HCT116 (cell line): Measurements from ENCODE around the gene STK39. TPM values are rescaled to one million over a fixed set of nuclear protein-coding genes. Genes with fewer than 3 reads are reported as not detected.

Source experiments
- ATAC-seq: fragments of 200-7000 bp; cut with Tn5 transposase; 2 replicates; pipeline ENCODE4 v1.9.1; 2020; ENCODE audit warnings: mild to moderate bottlenecking, moderate library complexity
- BruUV-seq: library from RNA; stranded (reverse); fragments of 400-500 nt; replicated peaks from 2 replicates; lab custom pipeline; 2021; lab: Mats Ljungman, UMichigan
- CTCF ChIA-PET: fragments of 300-600 bp; sonication (Branson Sonifier 250); formaldehyde crosslinking; loops from one replicate; lab custom pipeline; 2021; ENCODE audit warnings: antibody characterized with exemption; lab: Charles Lee
- POLR2A ChIA-PET: fragments of 300-600, 350-600 bp; sonication (Branson Sonifier 250); formaldehyde crosslinking; loops from one replicate; lab custom pipeline; 2021; ENCODE audit warnings: antibody characterized with exemption; lab: Charles Lee
- RAD21 ChIA-PET, 2 experiments: fragments of 300-600 bp; sonication (Branson Sonifier 250); formaldehyde crosslinking; loops; one replicate each; lab custom pipeline; 2023; ENCODE audit warnings: low total read pairs in 2 of 2; ENCODE audit not compliant: uncharacterized antibody in 2 of 2, unreplicated experiment in 2 of 2, low non-redundant PET in 1 of 2; lab: Charles Lee
- DNase-seq: peaks from one replicate; pipeline ENCODE4 v3.0.0-alpha.2; 2010; ENCODE audit warnings: low read depth, low spot score
- H2AFZ ChIP-seq: fragments of 200-600 bp; shearing (Covaris generic), sonication (generic); 2 replicates; pipeline ENCODE4 v1.6.1; 2017; ENCODE audit warnings: low read depth, mixed run types, mixed read lengths, antibody characterized with exemption, low read length; ENCODE audit not compliant: poor library complexity, severe bottlenecking
- H3K27ac ChIP-seq: 2 replicates; pipeline ENCODE4 v1.5.1; 2012; ENCODE audit warnings: low read depth, low read length
- H3K27me3 ChIP-seq: fragments of 200-600 bp; sonication (generic); 2 replicates; pipeline ENCODE4 v1.6.1; 2016; ENCODE audit warnings: mixed run types, low read length, mixed read lengths; ENCODE audit not compliant: insufficient read depth
- H3K36me3 ChIP-seq, 2 experiments: fragments of 200-500 bp in 1 of 2; fragments of 200-600 bp in 1 of 2; sonication (Bioruptor generic) in 1 of 2; sonication (generic) in 1 of 2; 2 replicates each; pipeline versions ENCODE4 v1.5.1 to v1.6.1; 2014 to 2016; ENCODE audit warnings: low read length in 2 of 2, inconsistent platforms in 1 of 2, mixed read lengths in 1 of 2, mixed run types in 1 of 2; ENCODE audit not compliant: insufficient read depth in 2 of 2, control insufficient read depth in 1 of 2
- H3K4me1 ChIP-seq, 2 experiments: fragments of 200-600 bp in 1 of 2; sonication (generic) in 1 of 2; 2 replicates each; pipeline versions ENCODE4 v1.5.1 to v1.6.1; 2012 to 2017; ENCODE audit warnings: low read length in 2 of 2, inconsistent platforms in 1 of 2, mild to moderate bottlenecking in 1 of 2, mixed read lengths in 1 of 2, mixed run types in 1 of 2, moderate library complexity in 1 of 2; ENCODE audit not compliant: insufficient read depth in 2 of 2, control insufficient read depth in 1 of 2
- H3K4me2 ChIP-seq: fragments of 200-600 bp; sonication (generic); 2 replicates; pipeline ENCODE4 v1.6.1; 2017; ENCODE audit warnings: mixed run types, low read length, mixed read lengths
- H3K4me3 ChIP-seq, 2 experiments: fragments of 200-600 bp in 1 of 2; sonication (generic) in 1 of 2; replicated peaks in 1 of 2; 2 replicates each; pipeline ENCODE4 v1.5.1; 2011 to 2016; ENCODE audit warnings: low read length in 2 of 2, control low read depth in 1 of 2, low read depth in 1 of 2, mild to moderate bottlenecking in 1 of 2, mixed read lengths in 1 of 2, mixed run types in 1 of 2
- H3K79me2 ChIP-seq: fragments of 200-600 bp; sonication (generic); 2 replicates; pipeline ENCODE4 v1.6.1; 2017; ENCODE audit warnings: mild to moderate bottlenecking, mixed run types, low read length, moderate library complexity, mixed read lengths; ENCODE audit not compliant: insufficient read depth
- H3K9ac ChIP-seq: fragments of 200-600 bp; sonication (generic); 2 replicates; pipeline ENCODE4 v1.6.1; 2016; ENCODE audit warnings: low read length, mixed read lengths
- H3K9me2 ChIP-seq: fragments of 200-600 bp; sonication (generic), shearing (Covaris generic); 2 replicates; pipeline ENCODE4 v1.6.1; 2017; ENCODE audit warnings: mixed run types, mild to moderate bottlenecking, moderate library complexity; ENCODE audit not compliant: insufficient read depth
- H3K9me3 ChIP-seq, 2 experiments: fragments of 200-500 bp in 1 of 2; fragments of 200-600 bp in 1 of 2; sonication (Bioruptor generic) in 1 of 2; sonication (generic) in 1 of 2; 2 replicates each; pipeline ENCODE4 v1.6.1; 2014 to 2017; ENCODE audit warnings: low read length in 2 of 2, mixed read lengths in 2 of 2, inconsistent platforms in 1 of 2, low read depth in 1 of 2, mild to moderate bottlenecking in 1 of 2, mixed run types in 1 of 2, moderate library complexity in 1 of 2; ENCODE audit not compliant: control insufficient read depth in 1 of 2, insufficient read depth in 1 of 2
- H4K20me1 ChIP-seq: fragments of 200-600 bp; sonication (generic), shearing (Covaris generic); 2 replicates; pipeline ENCODE4 v1.6.1; 2017; ENCODE audit warnings: mixed run types, mild to moderate bottlenecking, moderate library complexity; ENCODE audit not compliant: insufficient read depth
- ATF3 ChIP-seq: IDR thresholded peaks from 2 replicates; pipeline ENCODE4 v1.6.1; 2012
- CBX3 ChIP-seq: IDR thresholded peaks from 2 replicates; pipeline ENCODE4 v1.6.1; 2012; ENCODE audit warnings: low read depth
- CTCF ChIP-seq, 3 experiments: fragments of 200-600 bp in 1 of 3; sonication (generic) in 1 of 3; IDR thresholded peaks in 2 of 3; conservative IDR thresholded peaks in 1 of 3; 2 replicates each; pipeline ENCODE4 v1.5.1; 2012 to 2017; ENCODE audit warnings: low read depth in 2 of 3, low read length in 2 of 3, antibody characterized with exemption in 1 of 3, borderline replicate concordance in 1 of 3, control low read depth in 1 of 3, mild to moderate bottlenecking in 1 of 3, mixed read lengths in 1 of 3, mixed run types in 1 of 3, moderate library complexity in 1 of 3; ENCODE audit not compliant: insufficient read depth in 1 of 3
- EGR1 ChIP-seq: IDR thresholded peaks from 2 replicates; pipeline ENCODE4 v1.6.1; 2012; ENCODE audit warnings: low read depth
- ELF1 ChIP-seq: IDR thresholded peaks from 2 replicates; pipeline ENCODE4 v1.6.1; 2012; ENCODE audit warnings: low read depth, borderline replicate concordance
- EZH2phosphoT487 ChIP-seq: fragments of 200-600 bp; IDR thresholded peaks from 2 replicates; pipeline ENCODE4 v1.6.1; 2018; ENCODE audit warnings: antibody characterized with exemption, borderline replicate concordance
- MAX ChIP-seq: IDR thresholded peaks from 2 replicates; pipeline ENCODE4 v1.6.1; 2012
- POLR2AphosphoS5 ChIP-seq: IDR thresholded peaks from 2 replicates; pipeline ENCODE4 v1.6.1; 2011; ENCODE audit warnings: mild to moderate bottlenecking, low read depth, low read length, moderate library complexity
- REST ChIP-seq: IDR thresholded peaks from 2 replicates; pipeline ENCODE4 v1.6.1; 2012; ENCODE audit warnings: low read depth
- SP1 ChIP-seq: IDR thresholded peaks from 2 replicates; pipeline ENCODE4 v1.6.1; 2012; ENCODE audit warnings: low read depth
- SRF ChIP-seq: IDR thresholded peaks from 2 replicates; pipeline ENCODE4 v1.6.1; 2012; ENCODE audit warnings: low read depth
- ZBTB33 ChIP-seq: IDR thresholded peaks from 2 replicates; pipeline ENCODE4 v1.6.1; 2011; ENCODE audit warnings: mild to moderate bottlenecking, low read length, moderate library complexity; ENCODE audit not compliant: insufficient replicate concordance; ENCODE audit errors: extremely low read depth
- ZFX ChIP-seq: fragments of 450-650 bp; IDR thresholded peaks from 2 replicates; pipeline ENCODE4 v1.6.1; 2017
- intact Hi-C: fragments of 100-400 bp; cut with micrococcal nuclease; formaldehyde crosslinking; loops from 2 replicates; pipeline ENCODE4 v1.10.0; 2022
- total RNA-seq: library from RNA; stranded (reverse); gene quantifications from one replicate; pipeline ENCODE4 v1.2.1, GENCODE V29; 2021; ENCODE audit not compliant: unreplicated experiment

The STK39 gene
- total RNA-seq, 1 experiment from 2014 or later, result 118 TPM

GRCh38 chr2:168290391-168290790, 43.0 kb upstream of the STK39 start (continued):
- TF ChIP-seq ZBTB33 (no peak), EGR1 (no peak), SP1 (no peak), CTCF (IDR thresholded peaks at IDR 0.05 in 2 of 3, conservative IDR thresholded peaks at IDR 0.05 in 1 of 3; ENCODE audit: borderline replicate concordance in 1 of 3, insufficient read depth in 1 of 3, low read depth in 2 of 3, low read length in 2 of 3) (no peak), POLR2AphosphoS5 (no peak), EZH2phosphoT487 (no peak), ELF1 (no peak), MAX (no peak), CBX3 (no peak), ATF3 (no peak), ZFX (no peak)

GRCh38 chr2:168289880-168290279, 42.5 kb upstream of the STK39 start:
- no peaks in the 10 kb centered on the region for H3K79me2 ChIP-seq
- RAD21 ChIA-PET, result interaction anchor here in 1 of 2 experiments (0.8 kb wide), 1 partner anchor 135 kb away, joined by 4 read pairs; no protein-coding TSS in a partner anchor
- POLR2A ChIA-PET, result no interaction called here
- H4K20me1 ChIP-seq, result no peaks in the 10 kb centered on the region
- no peak overlapping the region for H2AFZ ChIP-seq
- no peaks in the 10 kb centered on the region for H3K9me3 ChIP-seq
- BruUV-seq, result no TSS peak
- H3K4me1 ChIP-seq, result no peaks in the 10 kb centered on the region
- CTCF ChIA-PET, result no interaction called here
- TF ChIP-seq SRF (no peak), SP1 (no peak), REST (no peak)
- intact Hi-C loops, result no loop called here
- no peak overlapping the region for H3K27ac ChIP-seq
- H3K27me3 ChIP-seq, result no peaks in the 10 kb centered on the region
- no peak for ATAC-seq
- H3K9ac ChIP-seq, result no peak overlapping the region
- H3K36me3 ChIP-seq, result no peaks in the 10 kb centered on the region
- no peak overlapping the region for H3K4me3 ChIP-seq
- no peak overlapping the region for H3K4me2 ChIP-seq
- H3K9me2 ChIP-seq, result peaks cover 3% of the 10 kb centered on the region; the same call in 1 of the 2 replicates
- no peak for DNase-seq
